ENCODE data around the gene C1QTNF8. TPM values are rescaled to one million over a fixed set of nuclear protein-coding genes. Genes with fewer than 3 reads are reported as not detected.

C1QTNF8 gene
- total and polyA plus RNA-seq, 2 of the 8 experiments (the other 6 are each of a cell fraction or from before 2014, with no cell fraction given): not detected

GRCh38 chr16:1045993-1046911, 49.8 kb downstream of the C1QTNF8 start:
- CTCF ChIA-PET (ENCODE audit: partially characterized antibody): interaction anchor here (1.7 kb wide), 1 partner anchor 12 kb away, joined by 6 read pairs; no protein-coding TSS in a partner anchor

More at GRCh38 chr16:1045993-1046911, 49.8 kb downstream of the C1QTNF8 start:
- no peak overlapping the region for H2BK5ac ChIP-seq (ENCODE audit: low read depth, low read length)
- peaks cover 0 to 10% (median 5%) of the 10 kb centered on the region in 4 experiments; a peak in 6 of 7 replicates for H3K4me1 ChIP-seq (replicated peaks in 1 of 4; ENCODE audit: control insufficient read depth in 3 of 4, insufficient read depth in 4 of 4, low read length in 3 of 4)
- no peak overlapping the region for H3K56ac ChIP-seq (replicated peaks; ENCODE audit: insufficient read length, low read depth, low read length)
- H2AFZ ChIP-seq (ENCODE audit: low read length): no peak overlapping the region
- no peaks in the 10 kb centered on the region for H3K23me2 ChIP-seq (ENCODE audit: low read depth, low read length)
- POLR2A ChIA-PET (ENCODE audit: partially characterized antibody): no interaction called here
- 96% methylated on average over 30 of the region's 49 CpGs; no CpG with 5 or more reads in 1 of the 2 experiments for WGBS, 2 experiments (ENCODE audit: extremely low coverage in 1 of 2, insufficient coverage in 1 of 2, insufficient read length in 1 of 2, insufficient replicate concordance in 2 of 2, low coverage in 1 of 2, low lambda C conversion rate in 2 of 2, missing lambda C conversion rate in 1 of 2)
- no peak overlapping the region for H2BK120ac ChIP-seq (replicated peaks; ENCODE audit: low read depth, low read length)
- no peak overlapping the region for H2BK20ac ChIP-seq (ENCODE audit: low read length)
- H3K9ac ChIP-seq (replicated peaks in 1 of 4; ENCODE audit: extremely low read depth in 1 of 4, low read depth in 3 of 4, low read length in 3 of 4): no peak overlapping the region
- H2BK12ac ChIP-seq (ENCODE audit: low read depth, low read length): no peak overlapping the region
- H3K79me2 ChIP-seq (ENCODE audit: control insufficient read depth in 1 of 2, insufficient read depth in 2 of 2, low read length in 2 of 2): no peaks in the 10 kb centered on the region
- FAIRE-seq: no peak
- H3K4me3 ChIP-seq (ENCODE audit: extremely low read depth in 1 of 4, insufficient read depth in 2 of 4, low read depth in 3 of 4, low read length in 4 of 4): no peak overlapping the region
- 0 out of 2 replicates have a peak overlapping the region, but pooled peaks have one; percentile 51 for H4K8ac ChIP-seq (ENCODE audit: extremely low read depth, insufficient read depth, low read length)
- H4K20me1 ChIP-seq (replicated peaks in 1 of 2; ENCODE audit: control insufficient read depth in 1 of 2, insufficient read depth in 2 of 2, low read length in 2 of 2): no peaks in the 10 kb centered on the region
- H3K4me2 ChIP-seq (ENCODE audit: insufficient read depth in 1 of 2, low read depth in 2 of 2, low read length in 2 of 2): no peak overlapping the region
- TF ChIP-seq BRCA1 (IDR thresholded peaks at IDR 0.05; ENCODE audit: low read depth, low read length): no peak
- 0 out of 2 replicates have a peak, but pooled peaks have one; percentile 24 for TF ChIP-seq GABPA (IDR thresholded peaks at IDR 0.05; ENCODE audit: borderline replicate concordance, insufficient read depth, low read length)
- H4K91ac ChIP-seq (replicated peaks; ENCODE audit: insufficient read length, low read length): no peak overlapping the region
- H3K23ac ChIP-seq (ENCODE audit: insufficient read length): no peak overlapping the region
- H2BK15ac ChIP-seq (ENCODE audit: low read length): no peak overlapping the region
- peaks cover 0 to 2% (median 0%) of the 10 kb centered on the region in 4 experiments; a peak in 2 of 7 replicates for H3K27me3 ChIP-seq (replicated peaks in 1 of 4; ENCODE audit: control insufficient read depth in 3 of 4, extremely low read depth in 1 of 4, insufficient read depth in 3 of 4, low read length in 3 of 4)
- no peak overlapping the region for H2AK5ac ChIP-seq (ENCODE audit: low read depth, low read length)
- H3K18ac ChIP-seq (ENCODE audit: extremely low read depth, low read length): no peak overlapping the region
- no peak for DNase-seq (ENCODE audit: low read depth in 1 of 2, low spot score in 2 of 2)
- no peaks in the 10 kb centered on the region for H3K79me1 ChIP-seq (ENCODE audit: low read depth, low read length)
- H3K14ac ChIP-seq (ENCODE audit: insufficient read length): no peak overlapping the region
- H3K36me3 ChIP-seq (ENCODE audit: control insufficient read depth in 2 of 4, insufficient read depth in 4 of 4, low read length in 3 of 4): no peaks in the 10 kb centered on the region
- H3K27ac ChIP-seq (ENCODE audit: low read depth, low read length): no peak overlapping the region
- H4K5ac ChIP-seq (ENCODE audit: insufficient read length, low read depth, low read length): no peak overlapping the region
- no peak overlapping the region for H3K4ac ChIP-seq (replicated peaks; ENCODE audit: insufficient read length, low read depth, low read length)
- H3K9me3 ChIP-seq (ENCODE audit: insufficient read depth in 2 of 2, low read depth in 1 of 2, low read length in 1 of 2): peaks cover 0 to 4% of the 10 kb centered on the region in 2 experiments; a peak in 2 of 4 replicates

All from H1 (cell line).